Inflammatory macrophage treated with lipopolysaccharide for 1 hour (primary cell): ENCODE data around the gene CMTM4.
"Not testable (repeated sequence)": the region's sequence is repeated elsewhere in the genome, so short reads cannot be mapped to it uniquely, and the experiment has no call there.

Experiments used
- DNase-seq, 2 donors: peaks; one replicate each; pipeline ENCODE4 v3.0.0-alpha.2; 2020 to 2022

CMTM4 gene

DNA sequence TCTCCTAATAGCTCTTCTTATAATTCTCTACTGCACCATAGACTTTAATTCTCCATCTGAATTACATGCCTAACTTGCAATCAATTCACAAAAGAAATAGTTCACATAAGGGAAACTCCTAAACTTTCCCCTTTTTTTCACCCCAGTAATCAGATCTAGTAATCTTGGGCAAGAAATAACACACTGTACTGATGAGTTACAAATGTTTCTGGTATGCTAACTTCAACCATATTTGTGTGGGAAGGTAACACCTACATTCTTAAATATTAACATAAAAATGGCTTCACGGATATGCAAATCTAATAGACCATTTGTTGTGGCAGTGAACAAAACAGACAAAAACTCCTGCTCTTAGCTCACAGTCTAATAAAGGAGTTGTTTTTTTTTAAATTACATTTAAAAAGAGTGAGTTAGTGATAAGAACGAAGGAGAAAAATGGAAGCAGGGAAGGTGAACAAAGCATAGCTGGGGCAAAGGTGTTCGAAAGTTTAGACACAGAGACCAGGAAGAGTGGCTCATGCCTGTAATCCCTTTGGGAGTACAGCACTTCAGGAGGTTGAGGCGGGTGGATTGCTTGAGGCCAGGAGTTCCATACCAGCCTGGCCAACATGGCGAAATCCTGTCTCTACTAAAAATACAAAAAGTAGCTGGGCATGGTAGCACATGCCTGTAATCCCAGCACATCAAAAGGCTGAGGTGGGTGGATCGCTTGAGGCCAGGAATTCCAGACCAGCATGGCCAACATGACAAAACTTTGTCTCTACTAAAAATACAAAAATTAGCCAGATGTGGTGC lies 57.3 kb downstream of the CMTM4 start:
- peak; percentile 20 to 64 for DNase-seq

DNA sequence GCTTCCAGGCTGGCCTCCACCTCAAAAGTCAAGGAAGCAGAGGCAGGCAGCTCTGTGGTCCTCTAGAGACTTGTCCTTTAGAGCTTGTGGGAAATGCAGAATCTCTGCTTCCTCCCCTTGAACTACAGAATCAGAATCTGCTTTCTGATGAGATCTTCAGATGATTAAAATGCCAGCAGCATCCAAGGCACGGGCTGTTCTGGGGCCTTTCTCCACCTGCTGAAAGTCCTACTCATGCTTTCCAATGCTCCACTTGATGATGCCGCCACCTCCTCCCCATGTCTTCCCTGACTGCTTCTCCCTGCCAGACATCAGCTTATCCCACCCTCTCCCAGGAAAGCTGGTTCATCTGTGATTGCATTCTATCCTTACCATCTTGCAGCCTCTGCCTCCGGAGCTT lies 58.7 kb downstream of the CMTM4 start:
- DNase-seq, result no peak

DNA sequence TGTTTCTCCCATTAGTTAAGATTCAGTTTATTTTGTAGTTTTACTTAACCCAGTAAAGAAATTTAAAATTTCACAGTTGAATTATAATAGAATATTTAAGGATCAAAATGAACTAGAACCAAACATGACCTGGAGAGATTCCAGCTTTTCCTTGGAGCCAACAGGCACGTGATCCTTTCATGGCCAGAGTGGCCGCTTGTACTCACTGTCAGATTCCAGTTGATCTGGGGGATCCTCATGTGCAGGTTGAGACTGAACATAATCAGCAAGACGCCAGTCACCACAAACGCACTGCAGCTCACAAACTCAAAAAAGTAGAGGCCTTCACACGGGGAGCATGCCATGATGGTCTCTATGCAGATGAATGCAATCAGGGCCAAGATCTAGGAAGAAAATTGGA lies 60.3 kb downstream of the CMTM4 start:
- DNase-seq, result no peak

DNA sequence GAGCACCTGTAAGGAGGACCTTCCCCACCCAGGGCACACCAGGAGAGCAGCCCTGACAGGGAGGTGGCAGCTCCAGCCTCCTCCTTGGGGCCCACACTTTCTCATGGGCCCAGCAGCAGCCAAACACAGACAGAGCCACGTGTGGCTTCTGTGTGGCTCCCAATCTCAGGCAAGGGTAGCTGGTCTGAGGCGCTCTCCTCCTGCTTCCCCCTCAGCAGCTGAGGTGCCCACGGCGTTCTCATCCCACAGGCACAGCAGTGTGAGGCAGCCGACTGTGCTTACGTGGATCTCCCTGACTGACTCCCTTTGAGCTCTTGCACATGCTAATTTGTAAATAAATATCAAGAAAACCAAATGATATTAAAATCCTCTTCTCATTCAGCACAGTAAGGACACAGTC lies 61.1 kb downstream of the CMTM4 start:
- DNase-seq, result no peak

DNA sequence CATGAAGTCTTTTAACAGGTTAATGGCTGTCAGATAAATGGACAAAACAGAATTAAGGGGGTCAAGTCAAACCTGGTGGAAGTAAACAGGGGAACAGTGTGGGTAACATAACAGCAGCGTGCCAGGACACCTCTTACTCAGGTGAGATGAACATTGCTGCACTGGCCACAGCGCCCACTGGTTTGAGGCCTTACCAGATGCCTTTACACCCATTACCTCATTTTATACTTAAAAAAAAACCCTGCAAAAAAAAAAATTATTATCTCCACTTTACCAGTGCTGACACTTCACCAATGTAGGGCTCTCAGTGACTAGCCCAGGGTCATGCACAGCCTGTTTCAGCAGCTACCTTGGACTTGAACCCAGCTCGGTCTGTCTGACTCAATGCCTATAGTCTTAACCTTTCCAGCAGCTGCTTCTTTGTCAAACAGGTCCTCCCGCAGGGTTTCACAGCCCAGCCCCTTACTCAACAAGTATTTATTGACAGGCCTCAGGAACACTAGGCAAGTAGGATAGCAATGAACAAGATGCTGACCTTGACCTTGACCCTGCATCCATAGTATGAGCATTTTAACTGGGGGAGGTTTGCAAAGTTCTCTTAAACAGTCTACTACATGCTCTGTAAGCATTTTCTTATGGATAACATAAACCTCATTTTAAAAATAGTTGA lies 61.9 kb downstream of the CMTM4 start:
- DNase-seq, result no peak

DNA sequence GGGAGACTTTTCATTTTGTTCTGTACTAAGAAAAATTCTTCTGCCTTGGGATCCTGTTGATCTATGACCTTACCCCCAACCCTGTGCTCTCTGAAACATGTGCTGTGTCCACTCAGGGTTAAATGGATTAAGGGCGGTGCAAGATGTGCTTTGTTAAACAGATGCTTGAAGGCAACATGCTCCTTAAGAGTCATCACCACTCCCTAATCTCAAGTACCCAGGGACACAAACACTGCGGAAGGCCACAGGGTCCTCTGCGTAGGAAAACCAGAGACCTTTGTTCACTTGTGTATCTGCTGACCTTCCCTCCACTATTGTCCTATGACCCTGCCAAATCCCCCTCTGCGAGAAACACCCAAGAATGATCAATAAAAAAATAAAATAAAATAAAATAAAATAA lies 65.0 kb downstream of the CMTM4 start:
- not testable (repeated sequence) for DNase-seq

DNA sequence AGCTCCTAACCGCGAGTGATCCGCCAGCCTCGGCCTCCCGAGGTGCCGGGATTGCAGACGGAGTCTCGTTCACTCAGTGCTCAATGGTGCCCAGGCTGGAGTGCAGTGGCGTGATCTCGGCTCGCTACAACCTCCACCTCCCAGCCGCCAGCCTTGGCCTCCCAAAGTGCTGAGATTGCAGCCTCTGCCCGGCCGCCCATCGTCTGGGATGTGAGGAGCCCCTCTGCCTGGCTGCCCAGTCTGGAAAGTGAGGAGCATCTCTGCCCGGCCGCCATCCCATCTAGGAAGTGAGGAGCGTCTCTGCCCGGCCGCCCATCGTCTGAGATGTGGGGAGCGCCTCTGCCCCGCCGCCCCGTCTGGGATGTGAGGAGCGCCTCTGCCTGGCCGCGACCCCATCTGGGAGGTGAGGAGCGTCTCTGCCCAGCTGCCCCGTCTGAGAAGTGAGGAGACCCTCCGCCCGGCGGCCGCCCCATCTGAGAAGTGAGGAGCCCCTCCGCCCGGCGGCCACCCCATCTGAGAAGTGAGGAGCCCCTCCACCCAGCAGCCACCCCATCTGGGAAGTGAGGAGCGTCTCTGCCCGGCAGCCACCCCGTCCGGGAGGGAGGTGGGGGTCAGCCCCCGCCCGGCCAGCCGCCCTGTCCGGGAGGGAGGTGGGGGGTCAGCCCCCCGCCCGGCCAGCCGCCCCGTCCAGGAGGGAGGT lies 65.8 kb downstream of the CMTM4 start:
- not testable (repeated sequence) for DNase-seq

DNA sequence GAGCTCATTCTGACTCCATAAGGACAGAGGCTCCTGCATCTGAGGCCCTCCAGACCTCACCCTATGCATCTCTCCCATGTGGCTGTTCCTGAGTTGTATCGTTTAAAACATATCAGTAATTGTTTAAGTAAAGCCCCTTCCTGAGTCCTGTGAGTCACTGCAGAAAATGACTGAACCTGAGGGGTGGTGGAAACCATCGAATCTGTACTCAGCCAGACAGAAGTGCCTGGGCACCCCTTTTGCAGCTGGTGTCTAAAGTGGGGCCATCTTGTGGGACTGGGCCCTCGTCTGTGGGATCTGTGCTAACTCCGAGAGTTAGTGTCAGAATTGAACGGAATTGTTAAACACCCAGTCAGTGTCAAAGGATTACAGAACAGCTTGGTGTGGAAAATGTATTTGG lies 66.7 kb downstream of the CMTM4 start:
- DNase-seq, result no peak

DNA sequence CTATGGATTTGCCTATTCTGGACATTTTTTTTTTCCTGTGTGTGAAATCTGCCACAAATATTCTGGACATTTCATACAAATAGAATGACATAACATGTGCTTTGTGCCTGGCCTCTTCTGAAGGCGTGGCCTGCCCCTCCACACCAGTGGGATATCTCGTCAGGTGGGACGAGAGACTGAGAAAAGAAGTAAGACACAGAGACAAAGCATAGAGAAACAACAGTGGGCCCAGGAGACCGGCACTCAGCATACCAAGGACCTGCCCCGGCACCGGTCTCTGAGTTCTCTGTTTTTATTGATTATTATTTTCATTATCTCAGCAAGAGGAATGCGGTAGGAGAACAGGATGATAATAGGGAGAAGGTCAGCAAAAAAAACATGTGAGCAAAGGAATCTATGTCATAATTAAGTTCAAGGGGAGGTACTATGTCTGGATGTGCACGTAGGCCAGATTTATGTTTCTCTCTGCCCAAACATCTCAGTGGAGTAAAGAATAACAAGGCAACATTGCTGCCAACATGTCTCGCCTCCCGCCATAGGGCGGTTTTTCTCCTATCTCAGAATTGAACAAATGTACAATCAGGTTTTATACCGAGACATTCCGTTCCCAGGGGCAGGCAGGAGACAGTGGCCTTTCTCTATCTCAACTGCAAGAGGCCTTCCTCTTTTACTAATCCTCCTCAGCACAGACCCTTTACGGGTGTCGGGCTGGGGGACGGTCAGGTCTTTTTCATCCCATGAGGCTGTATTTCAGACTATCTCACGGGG lies 68.7 kb downstream of the CMTM4 start:
- DNase-seq, result not testable (repeated sequence)

DNA sequence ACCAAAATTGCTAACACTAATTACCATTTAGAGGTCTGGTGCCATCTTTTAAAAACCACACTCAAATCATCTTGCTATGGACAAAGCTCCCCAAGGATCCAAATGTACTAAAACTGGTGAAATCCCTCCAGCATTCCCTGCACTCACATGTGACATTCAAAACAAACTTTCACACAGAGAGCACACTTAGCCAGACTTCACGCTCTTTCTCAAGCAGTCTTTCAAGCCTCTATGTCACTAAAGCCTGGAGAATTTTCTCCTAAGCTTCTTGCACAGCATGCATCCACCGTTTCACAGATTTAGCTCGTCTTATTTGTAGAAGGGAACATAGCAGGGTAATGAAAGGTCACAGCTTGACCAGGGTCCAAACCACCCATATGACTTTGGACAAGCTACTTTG lies 72.8 kb downstream of the CMTM4 start:
- DNase-seq, result no peak

DNA sequence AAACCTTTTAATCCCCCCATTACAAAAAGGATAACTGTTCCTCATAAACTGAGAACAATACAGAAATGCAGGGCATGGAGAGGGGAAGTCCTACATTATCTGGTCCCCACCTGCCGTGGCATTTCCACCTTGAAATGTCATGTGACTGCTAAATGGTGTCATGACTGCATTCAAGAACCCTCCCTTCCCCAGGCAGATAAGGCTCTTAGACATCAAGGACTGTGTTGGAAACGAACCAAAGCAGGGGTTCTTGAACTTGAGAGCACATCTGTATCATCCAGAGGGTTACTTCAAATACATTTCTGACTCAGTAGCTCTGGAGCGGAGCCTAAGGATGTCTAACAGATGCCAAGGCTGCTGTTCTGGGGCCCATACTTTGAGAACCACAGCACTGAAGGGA lies 73.7 kb downstream of the CMTM4 start:
- DNase-seq, result no peak

DNA sequence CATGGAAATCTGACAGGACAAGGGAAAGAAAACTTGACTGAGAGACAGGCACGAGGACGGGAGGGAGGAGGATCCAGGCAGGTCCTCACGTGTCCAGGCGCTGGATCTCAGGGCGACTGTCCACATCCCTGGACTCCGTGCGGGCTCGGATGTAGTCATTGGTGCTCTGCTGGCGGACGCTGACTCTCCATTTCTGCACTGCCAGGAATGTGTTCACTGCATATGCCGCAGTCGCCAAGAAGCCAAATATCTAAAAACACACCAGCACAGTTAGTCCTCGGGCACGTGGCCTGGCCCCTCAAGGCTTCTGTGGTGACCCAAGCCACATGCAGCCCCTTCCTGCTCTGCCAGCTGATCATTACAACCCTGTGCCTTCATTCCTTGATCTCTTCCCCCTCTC lies 74.6 kb downstream of the CMTM4 start:
- no peak for DNase-seq

DNA sequence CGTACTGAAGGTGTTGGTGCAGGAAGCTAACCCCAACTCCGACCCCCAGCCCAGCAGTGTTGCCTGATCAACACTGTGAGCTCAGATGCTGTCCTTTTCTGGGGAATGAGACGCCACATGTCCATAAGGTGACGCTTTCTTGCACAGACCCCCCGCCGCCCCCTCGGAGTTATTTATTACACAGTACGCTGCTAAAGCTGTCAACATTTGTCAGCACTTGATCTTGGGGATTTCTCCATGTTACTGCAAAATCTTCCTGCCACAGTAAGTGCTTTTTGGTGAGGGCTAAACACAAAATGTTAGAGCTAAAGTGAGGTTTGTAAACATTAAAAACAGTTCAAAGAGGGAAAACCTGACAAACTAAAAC lies 76.1 kb downstream of the CMTM4 start:
- no peak for DNase-seq

DNA sequence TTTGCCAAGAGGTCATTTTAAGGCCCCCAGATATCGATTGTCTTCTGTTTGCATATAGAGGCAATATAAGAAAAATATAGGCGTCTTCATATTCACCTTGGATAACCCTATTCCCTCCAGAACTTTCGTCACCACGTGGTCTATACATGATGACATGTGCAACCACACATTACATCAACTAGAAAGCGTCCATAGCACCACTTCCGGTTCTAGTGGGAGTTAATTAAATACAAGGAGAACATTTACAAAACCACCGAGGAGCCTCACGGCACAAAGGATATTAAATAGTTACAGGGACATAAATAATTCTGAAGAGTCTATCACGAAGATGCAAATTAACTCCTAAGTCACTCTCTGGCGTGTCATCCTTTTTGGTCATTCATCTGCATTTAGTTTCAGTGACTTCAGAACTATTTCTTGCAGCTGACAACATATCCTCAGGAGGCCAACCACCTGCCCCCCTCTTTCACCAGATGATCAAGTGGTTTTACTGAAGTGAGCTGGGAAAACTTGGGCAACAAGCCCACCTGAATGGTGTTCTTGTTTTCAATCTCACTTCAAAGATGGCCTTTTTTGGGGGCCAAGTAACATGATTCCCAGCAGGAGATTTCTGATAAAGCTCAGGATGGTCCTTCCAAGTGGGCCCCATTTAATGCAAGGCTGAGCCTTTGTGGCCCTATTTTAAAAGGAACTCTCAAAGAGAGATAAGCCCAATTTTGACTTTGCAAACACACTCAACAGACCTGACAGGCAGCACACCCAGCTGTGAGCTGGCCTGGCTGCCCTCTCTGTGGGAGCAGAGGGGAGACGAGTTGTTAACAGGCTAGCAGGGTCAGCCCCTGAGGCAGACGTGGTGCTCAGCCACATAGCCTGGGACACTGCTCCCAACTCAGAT lies 76.8 kb downstream of the CMTM4 start:
- DNase-seq, result peak; percentile 43 to 45

DNA sequence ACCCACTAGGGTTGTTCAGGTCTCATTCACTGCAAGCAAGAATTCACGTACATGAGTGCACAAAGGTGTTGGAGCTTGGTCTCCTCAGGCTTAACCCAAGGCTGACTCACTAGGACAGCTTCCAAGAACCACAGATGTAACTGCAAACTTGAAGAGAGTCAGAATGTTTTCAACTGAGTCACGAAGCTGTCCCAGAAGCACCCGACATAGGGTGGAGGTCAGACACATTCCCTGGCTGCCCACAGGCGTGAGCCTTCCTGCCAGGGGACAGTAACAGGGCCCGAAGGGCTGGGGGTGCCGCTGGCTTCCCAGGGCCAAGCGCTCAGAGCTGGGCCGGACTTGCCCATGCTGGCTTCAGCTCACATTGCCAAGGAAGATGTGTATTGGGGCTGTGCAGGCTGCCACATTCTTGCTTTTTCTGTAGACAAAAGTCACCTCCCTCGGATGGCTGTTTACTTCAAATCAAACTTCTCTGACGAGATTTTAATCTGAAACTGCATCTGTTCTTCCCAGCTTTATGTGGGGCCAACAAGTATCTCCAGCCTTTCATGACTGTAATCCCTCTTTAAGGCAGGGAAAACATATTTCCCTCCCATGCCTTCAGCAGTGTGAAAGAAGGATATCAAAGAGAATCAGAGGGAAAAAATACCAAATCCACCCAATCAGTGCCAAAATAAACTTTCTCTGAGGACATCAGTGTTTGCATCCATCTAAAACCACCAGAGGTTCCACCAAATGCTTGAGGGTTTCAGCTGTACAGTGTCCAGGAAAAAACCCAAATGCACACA lies 77.8 kb downstream of the CMTM4 start:
- DNase-seq, result no peak

DNA sequence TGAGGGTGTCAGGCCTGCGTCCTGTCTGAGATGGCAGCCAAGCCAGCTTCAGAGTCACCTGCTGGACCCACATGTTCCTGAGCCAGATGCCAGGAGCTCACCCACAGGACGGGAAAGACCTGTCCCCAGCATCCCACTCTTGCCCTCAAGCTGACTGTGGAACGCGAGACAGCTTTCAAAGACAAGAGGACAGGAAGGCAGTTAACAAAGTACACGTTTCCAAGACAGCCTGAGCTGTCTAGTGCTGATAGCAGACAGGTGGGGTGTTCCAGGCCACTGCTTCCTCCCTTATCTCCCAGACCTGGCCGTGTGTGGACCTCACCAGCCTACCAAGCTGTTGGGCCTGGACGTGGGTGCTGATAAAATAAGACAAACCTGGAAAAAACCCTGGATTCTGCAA lies 78.8 kb downstream of the CMTM4 start:
- no peak for DNase-seq

DNA sequence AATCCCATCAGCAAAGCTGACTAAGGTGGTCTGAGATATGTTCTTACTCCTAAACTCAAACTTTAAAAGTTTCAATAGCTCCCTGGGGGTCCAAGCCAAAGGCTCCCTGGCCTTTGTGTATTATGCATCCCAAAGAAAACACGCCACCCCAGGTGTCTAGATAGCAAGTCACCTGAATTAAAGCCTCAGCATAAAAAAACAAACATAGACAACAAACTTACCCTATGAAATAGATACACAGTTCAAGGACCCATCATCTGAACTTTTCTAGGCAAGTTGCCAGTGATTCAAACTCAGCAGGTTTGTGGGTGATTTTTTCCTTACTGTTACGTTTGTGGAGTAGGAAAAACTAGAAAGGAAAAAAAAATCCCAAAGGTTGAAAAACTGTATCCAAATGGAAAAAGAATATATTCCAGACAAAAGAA lies 79.5 kb downstream of the CMTM4 start:
- DNase-seq, result no peak

DNA sequence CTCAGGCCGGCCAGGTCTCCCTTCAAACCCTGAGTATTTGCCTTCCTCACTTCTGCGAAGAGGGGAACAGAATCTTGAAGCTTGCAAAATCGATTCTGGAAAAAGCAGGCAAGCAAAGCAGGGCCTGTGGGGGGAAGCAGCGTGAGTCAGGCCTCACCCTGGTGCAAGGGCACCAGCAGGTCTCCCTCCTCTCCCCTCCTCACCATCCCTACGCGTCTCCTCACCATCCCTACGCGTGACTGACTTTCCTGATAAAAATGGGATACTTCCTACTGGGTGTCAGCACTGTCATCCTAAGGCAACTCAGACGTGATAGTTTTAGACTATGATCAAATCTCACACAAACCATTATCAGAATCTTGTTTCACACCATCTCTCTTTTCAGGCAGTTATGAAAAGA lies 80.0 kb downstream of the CMTM4 start:
- DNase-seq, result peak; percentile 15 to 17

DNA sequence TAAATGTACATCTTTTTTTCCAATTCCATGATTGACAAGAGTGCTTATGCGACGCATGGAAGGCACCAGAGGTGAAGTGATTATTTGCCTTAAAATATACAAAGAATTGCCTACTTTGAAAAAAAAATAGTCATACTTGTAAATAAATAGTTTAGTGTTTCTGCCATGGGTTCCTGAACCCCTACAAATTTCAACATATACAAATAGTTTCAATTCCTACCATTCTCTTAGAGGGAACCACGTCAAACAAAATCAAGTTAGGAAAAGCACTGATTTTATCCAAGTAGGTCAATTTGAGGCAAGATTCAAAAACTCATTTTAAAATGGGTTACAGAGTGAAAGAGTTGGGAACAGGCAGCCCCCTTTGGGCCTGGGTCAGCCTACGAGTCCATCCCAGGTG lies 80.4 kb downstream of the CMTM4 start:
- DNase-seq, result no peak

DNA sequence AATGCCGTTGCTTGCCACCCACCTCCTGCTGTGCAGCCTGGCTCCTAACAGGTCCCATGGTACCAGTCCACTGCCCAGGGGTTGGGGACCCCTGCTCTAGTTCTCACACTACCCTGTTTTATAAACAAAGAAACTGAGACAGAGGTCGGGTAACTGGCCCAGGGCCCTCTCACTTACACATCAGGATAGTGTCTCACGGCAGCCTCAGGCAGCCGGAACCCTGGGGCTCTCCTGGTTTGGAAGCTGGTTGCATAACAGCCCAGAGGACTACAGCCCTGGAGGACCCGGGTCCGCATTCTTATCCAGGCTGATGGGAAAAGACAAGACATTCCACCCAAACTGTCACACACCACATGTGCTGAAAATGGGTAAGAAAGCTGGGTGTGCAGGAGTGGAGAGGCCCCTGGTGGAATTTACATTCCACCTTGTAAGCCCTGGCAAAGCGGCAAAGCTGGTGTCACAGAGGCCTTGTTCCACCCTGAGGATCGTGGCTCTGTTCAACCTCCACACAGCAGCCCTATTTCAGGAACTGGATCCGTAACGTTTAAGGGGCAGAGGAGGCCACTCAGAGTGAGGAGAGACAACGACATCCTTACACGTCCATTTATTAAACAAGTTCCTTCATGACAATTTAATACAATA lies 82.3 kb downstream of the CMTM4 start:
- DNase-seq, result no peak

DNA sequence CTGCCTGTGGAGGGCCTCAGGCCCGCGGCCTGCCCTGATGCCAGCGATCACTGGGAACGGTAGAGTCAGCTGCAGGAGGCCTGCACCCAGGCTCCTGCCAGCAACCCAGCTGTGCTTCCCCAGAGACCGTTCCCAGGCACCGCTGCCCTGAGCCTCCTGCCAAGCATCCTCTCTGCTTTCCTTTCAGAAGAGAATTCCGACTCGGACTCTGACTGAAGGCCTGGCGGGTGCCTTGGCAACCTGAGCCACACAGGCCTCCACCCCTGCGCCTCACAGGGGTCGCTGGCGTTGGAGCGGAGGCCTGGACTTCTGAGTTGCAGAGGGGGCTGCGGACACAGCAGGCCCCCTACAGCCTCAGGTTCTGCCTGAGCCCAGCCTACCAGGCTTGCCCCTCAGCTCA lies 84.1 kb downstream of the CMTM4 start:
- no peak for DNase-seq
